Right atrium auricular region (tissue), 2 donors: ENCODE data around the gene CDH13. TPM values are rescaled to one million over a fixed set of nuclear protein-coding genes. Genes with fewer than 3 reads are reported as not detected.

Experiments
- DNase-seq: peaks from one replicate; pipeline ENCODE4 v3.0.0-alpha.2; 2019; ENCODE audit warnings: low spot score
- H3K27ac ChIP-seq, 2 donors: fragments of 200-600 bp; sonication (generic); 1 replicate in 1 of 2; 2 replicates in 1 of 2; pipeline ENCODE4 v1.5.1; 2016 to 2019
- H3K27me3 ChIP-seq, 2 donors: fragments of 200-600 bp; sonication (generic); one replicate each; pipeline versions ENCODE4 v1.5.1 to v1.6.0; 2017 to 2019
- H3K36me3 ChIP-seq: fragments of 200-600 bp; sonication (generic); one replicate; pipeline ENCODE4 v1.5.1; 2016
- H3K4me1 ChIP-seq, 2 donors: fragments of 200-600 bp; sonication (generic); one replicate each; pipeline versions ENCODE4 v1.5.1 to v1.6.0; 2017 to 2019
- H3K4me3 ChIP-seq, 2 donors: fragments of 200-600 bp; sonication (generic); 1 replicate in 1 of 2; 2 replicates in 1 of 2; pipeline ENCODE4 v1.5.1; 2017 to 2019; ENCODE audit warnings: mild to moderate bottlenecking in 1 of 2, moderate library complexity in 1 of 2
- H3K9me3 ChIP-seq, 2 donors: fragments of 200-600 bp; sonication (generic); one replicate each; pipeline ENCODE4 v1.5.1; 2019
- CTCF ChIP-seq, 2 donors: fragments of 200-600 bp; sonication (generic); IDR thresholded peaks; one replicate each; pipeline ENCODE4 v1.5.1; 2019; ENCODE audit warnings: antibody characterized with exemption in 2 of 2
- total RNA-seq, 2 donors: library from RNA; depleted of rRNA; stranded (reverse); fragments of >200 nt; gene quantifications; one replicate each; pipeline ENCODE4 v1.1.0, GENCODE V29; 2016

The CDH13 gene
- total RNA-seq, 2 donors from 2014 or later = 75.4 to 85.9 TPM

DNA sequence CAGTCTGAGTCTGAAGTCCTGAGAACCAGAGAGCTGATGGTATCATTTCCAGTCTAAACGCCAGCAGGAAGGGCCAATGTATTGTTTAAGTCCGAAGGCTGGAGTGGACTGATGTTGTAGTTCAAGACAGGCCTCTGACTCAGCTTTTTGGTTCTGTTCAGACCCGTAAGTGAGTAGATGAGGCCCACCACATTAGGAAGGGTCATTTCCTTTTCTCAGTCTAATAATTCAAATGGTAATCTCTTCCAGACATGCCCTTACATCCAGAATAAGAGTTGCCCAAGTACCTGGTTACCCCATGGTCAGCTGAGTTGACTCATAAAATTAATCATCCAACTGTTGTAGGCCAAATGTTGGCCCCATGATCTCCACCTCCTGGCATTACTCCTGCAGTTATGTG lies 738.4 kb downstream of the CDH13 start:
- Histone ChIP-seq H3K27me3 (no peaks in the 10 kb centered on the region), H3K4me1 (no peaks in the 10 kb centered on the region), H3K4me3 (no peak overlapping the region), H3K27ac (no peak overlapping the region), H3K36me3 (no peaks in the 10 kb centered on the region), H3K9me3 (no peaks in the 10 kb centered on the region)
- TF ChIP-seq CTCF (IDR thresholded peaks at IDR 0.05) = no peak
- DNase-seq = no peak

DNA sequence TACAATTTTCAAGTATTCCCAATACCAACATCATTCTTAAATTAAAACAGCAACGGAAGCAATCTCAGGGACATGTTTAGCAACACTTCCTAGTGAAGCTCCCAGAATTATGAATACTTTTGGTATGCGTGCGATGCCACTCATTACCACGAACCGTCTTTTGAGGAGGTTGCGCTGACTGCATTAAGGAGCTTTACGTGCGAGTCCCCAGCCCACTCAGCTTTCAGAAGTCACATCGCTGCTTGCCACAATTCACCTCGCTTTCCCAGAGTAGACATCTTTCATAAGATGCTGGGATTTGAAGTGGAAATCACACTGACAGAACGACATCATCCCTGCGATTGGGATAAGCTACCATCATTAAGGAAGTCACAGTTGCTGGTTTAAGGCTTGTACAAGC lies 739.5 kb downstream of the CDH13 start:
- H3K4me1 ChIP-seq = no peaks in the 10 kb centered on the region
- no peaks in the 10 kb centered on the region for H3K36me3 ChIP-seq
- no peak overlapping the region for H3K27ac ChIP-seq
- H3K4me3 ChIP-seq = no peak overlapping the region
- no peaks in the 10 kb centered on the region for H3K27me3 ChIP-seq
- TF ChIP-seq CTCF (IDR thresholded peaks at IDR 0.05) = no peak
- H3K9me3 ChIP-seq = no peaks in the 10 kb centered on the region
- no peak for DNase-seq

GRCh38 chr16:83374979-83375378 lies 748.2 kb downstream of the CDH13 start:
- Histone ChIP-seq H3K27ac (no peak overlapping the region), H3K4me1 (no peaks in the 10 kb centered on the region), H3K9me3 (no peaks in the 10 kb centered on the region), H3K36me3 (no peaks in the 10 kb centered on the region), H3K27me3 (no peaks in the 10 kb centered on the region), H3K4me3 (no peak overlapping the region)
- DNase-seq = no peak
- TF ChIP-seq CTCF (IDR thresholded peaks at IDR 0.05) = no peak

GRCh38 chr16:83389751-83390150 lies 763.0 kb downstream of the CDH13 start:
- no peak for DNase-seq
- no peaks in the 10 kb centered on the region for H3K27me3 ChIP-seq
- H3K27ac ChIP-seq = no peak overlapping the region
- H3K36me3 ChIP-seq = no peaks in the 10 kb centered on the region
- no peak for TF ChIP-seq CTCF (IDR thresholded peaks at IDR 0.05)
- no peaks in the 10 kb centered on the region for H3K9me3 ChIP-seq
- H3K4me1 ChIP-seq = peaks cover 0 to 11% of the 10 kb centered on the region in 2 donors
- H3K4me3 ChIP-seq = no peak overlapping the region

DNA sequence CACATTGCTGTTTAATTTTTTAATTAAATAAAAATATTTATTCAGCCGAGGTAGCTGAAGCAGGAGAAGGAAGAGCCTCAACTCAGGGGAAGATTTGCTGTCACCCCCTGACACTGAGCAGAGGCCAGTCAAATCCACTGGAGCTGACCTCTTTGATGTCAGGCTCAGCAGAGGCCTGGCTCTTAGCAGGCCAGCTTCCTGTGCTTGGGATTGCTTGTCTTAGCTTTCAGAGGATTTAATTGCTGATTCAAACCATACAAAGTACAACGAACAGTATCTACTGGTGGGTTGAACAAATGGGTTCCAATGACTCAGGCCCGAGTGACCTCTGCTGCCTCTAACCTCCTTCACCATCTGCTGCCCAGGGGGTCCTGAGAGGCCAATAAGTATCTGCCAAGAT lies 764.0 kb downstream of the CDH13 start:
- H3K27ac ChIP-seq = peak overlapping the region in 1 of 2 donors; percentile 14
- H3K36me3 ChIP-seq = no peaks in the 10 kb centered on the region
- no peaks in the 10 kb centered on the region for H3K27me3 ChIP-seq
- no peaks in the 10 kb centered on the region for H3K9me3 ChIP-seq
- TF ChIP-seq CTCF (IDR thresholded peaks at IDR 0.05) = no peak
- peaks cover 0 to 11% of the 10 kb centered on the region in 2 donors for H3K4me1 ChIP-seq
- H3K4me3 ChIP-seq = no peak overlapping the region
- DNase-seq = no peak

DNA sequence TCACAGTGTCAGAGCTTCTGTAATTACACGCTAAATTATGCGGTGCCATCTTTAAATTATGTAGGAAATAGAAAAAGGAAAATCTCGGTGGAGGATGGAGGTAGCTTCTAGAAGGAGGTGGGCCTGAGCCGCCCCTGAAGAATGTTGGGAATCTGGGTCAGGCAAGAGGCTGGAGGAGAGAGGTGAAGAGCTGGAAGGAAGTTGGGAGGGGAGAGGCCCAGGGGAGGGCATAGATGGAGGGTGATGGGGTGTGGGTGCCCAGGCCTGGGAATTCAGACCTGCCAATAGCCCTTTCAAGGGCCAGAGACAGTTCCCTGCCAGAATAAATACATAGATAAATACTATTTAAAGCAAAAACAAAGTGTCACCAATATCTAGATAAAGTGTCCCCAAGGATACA lies 766.0 kb downstream of the CDH13 start:
- peak overlapping the region in 1 of 2 donors; percentile 29 for H3K27ac ChIP-seq
- TF ChIP-seq CTCF (IDR thresholded peaks at IDR 0.05) = no peak
- H3K4me1 ChIP-seq = peaks cover 0 to 11% of the 10 kb centered on the region in 2 donors

More for the DNA sequence above, 766.0 kb downstream of the CDH13 start:
- Histone ChIP-seq H3K4me3 (no peak overlapping the region), H3K36me3 (no peaks in the 10 kb centered on the region), H3K27me3 (no peaks in the 10 kb centered on the region), H3K9me3 (no peaks in the 10 kb centered on the region)
- no peak for DNase-seq
